GM20431 (cell line): Measurements from ENCODE around the gene POU2F1.

Experiments
- in situ Hi-C: fragments of 300-500 bp; cut with MseI, MboI; formaldehyde crosslinking; loops from one replicate; pipeline ENCODE4 v1.15.0; 2020; ENCODE audit warnings: low sequenced_read_pairs; ENCODE audit not compliant: unreplicated experiment

POU2F1 gene

DNA sequence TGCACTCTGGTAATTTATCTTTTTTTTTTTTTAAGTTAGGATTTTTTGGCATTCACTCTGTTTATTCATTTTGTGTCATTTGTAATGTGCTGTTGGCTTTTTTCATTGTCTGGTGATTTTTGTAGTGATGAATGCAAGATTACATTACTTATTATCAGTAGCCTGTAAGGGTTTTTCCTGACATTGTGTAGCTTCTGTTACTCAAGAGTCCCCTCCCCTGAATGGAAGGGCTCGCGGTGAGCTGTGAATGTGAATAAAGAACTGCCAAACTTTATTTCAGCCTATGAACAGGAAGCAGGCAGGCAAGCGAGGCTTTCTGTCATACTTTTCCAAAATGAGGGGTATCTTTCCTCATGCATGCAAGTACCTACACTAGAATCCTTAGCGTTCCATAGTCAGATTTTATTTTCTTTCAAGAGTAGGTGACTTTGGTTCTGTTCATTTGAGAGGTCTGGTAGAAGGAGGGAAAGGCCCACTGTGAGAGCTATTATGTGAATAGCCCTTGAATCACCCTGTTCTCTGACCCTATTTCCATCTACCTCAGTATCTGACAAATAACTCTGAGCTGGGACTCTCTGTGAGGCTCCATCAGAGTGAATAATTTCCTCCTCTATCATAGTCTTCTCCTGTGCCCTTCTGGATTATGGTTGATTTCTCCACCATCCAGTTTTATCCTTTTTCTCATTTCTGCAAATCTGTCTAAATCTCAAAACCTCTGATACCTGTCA lies 183.6 kb downstream of the POU2F1 start:
- in situ Hi-C loops, result no loop called here

- in situ Hi-C loops, result no loop called here
Observed at GRCh38 chr1:167404908-167405307, 184.2 kb downstream of the POU2F1 start.

GRCh38 chr1:167408355-167408754 lies 187.7 kb downstream of the POU2F1 start:
- in situ Hi-C loops, result no loop called here

GRCh38 chr1:167409183-167409582 lies 188.5 kb downstream of the POU2F1 start:
- in situ Hi-C loops, result no loop called here

- in situ Hi-C loops, result no loop called here
Observed at GRCh38 chr1:167412072-167412471, 191.4 kb downstream of the POU2F1 start.

GRCh38 chr1:167412920-167413319 lies 192.2 kb downstream of the POU2F1 start:
- in situ Hi-C loops, result no loop called here

DNA sequence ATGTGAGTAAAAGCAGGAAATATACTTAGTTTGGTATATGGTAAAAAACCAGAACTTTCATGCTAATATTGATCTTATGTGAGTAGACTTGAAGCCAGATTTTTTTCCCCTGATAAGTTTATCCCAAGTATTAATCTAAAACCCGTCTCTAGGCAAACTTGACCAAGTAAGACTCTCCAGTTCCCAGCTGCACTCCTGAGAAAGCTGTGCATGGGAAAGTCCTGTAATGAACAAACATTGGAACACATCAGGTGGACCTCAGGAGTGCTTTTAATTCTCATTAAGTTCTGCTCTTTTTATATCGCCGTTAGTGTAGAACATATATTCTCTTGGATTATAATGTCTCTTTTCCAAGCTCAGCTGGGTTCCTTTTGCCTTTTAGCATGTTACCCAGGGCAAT lies 192.6 kb downstream of the POU2F1 start:
- in situ Hi-C loops, result no loop called here

GRCh38 chr1:167416506-167416905 lies 195.8 kb downstream of the POU2F1 start:
- in situ Hi-C loops, result no loop called here

DNA sequence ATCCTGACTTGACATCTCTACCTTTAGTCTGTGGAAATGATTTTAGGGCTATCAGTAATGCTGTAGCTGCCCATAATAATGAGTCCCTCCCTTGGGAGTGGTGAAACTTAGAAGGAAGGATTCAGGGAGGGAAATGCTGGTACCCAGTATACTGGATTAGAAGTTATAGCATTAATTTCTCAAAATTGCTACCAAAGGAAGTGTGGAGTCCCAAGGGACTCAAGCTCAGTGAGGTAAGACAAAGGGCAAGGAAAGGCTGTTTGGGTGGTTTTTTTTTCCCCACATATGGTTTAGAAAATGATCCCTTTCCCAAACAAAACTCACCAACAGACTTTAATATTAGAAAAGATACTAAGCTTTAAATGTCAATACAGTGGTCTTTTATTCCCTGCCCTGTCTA lies 197.7 kb downstream of the POU2F1 start:
- in situ Hi-C loops, result no loop called here

GRCh38 chr1:167419245-167419644 lies 198.6 kb downstream of the POU2F1 start:
- in situ Hi-C loops, result no loop called here

DNA sequence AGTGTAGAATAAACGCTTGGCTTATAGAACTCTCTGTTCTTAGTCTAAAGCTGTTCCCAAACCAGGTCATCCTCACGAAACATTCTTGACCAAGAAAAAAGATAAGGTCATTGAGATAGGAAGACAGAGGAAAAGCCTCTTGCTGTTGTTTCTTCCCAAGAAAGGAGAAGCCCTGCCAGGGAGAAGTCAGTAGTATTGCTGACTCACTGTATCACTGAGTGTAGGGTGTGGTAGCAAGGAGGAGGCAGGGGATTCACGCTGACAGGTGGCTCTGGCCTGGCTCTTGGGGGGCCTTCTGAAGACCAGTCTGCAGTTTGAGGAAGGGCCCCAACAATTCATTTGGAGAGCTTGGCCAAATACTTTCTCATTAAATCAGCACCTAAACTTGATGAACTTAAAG lies 199.8 kb downstream of the POU2F1 start:
- in situ Hi-C loops, result no loop called here

DNA sequence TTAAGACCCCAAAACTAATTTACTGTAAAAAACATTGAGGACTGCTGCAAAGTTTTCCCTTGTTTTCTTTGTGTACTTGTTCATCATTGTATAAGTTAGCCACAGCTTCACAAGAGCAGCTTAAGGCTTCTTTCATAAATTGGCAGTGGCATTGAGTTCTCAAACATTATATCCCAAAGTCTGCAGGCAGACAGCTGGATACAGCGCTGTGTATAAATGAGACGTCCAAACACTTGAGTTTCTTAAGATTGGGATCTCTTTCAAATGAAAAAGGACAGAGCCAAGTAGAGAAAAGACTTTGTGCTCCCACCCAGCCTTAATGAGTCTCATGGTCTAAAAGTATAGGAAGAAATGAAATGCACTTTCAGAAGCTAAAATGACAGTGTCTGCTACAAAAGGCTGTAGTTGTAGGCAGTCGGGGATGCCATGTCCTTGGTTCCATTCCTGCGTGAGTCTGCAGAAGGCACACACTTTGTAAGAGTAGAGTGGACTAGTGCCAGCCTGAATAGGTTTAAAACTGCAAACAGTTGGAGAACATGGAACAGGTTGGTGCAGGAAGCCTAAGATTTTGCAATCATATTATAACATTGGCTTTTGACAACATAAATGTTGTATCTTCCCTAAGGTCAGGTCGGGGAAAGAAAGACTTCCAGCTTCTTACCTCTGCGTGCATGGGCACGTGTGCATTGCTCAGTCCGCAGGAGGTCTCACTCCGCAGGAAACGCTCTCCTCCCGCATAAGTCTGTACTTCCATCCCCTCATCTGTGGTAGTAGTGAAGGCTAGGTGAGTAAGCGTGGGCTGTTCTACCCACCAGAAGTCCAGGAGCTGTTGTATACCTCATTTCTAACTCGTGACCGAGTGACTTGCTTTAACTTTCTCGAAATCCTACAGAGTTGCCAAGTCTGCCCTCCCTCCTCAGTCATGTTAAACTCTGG lies 203.3 kb downstream of the POU2F1 start:
- in situ Hi-C loops, result no loop called here

GRCh38 chr1:167425482-167425881 lies 204.8 kb downstream of the POU2F1 start:
- in situ Hi-C loops, result loop anchor here (25.0 kb wide), 1 partner anchor 163 kb away; no protein-coding TSS in a partner anchor

GRCh38 chr1:167426716-167427115 lies 206.0 kb downstream of the POU2F1 start:
- in situ Hi-C loops, result loop anchor here (25.0 kb wide), 1 partner anchor 164 kb away; no protein-coding TSS in a partner anchor

- in situ Hi-C loops, result loop anchor here (25.0 kb wide), 1 partner anchor 166 kb away; no protein-coding TSS in a partner anchor
Observed at GRCh38 chr1:167427848-167428247, 207.2 kb downstream of the POU2F1 start.

GRCh38 chr1:167428395-167428794 lies 207.7 kb downstream of the POU2F1 start:
- in situ Hi-C loops, result loop anchor here (25.0 kb wide), 1 partner anchor 166 kb away; no protein-coding TSS in a partner anchor

GRCh38 chr1:167429612-167430011 lies 208.9 kb downstream of the POU2F1 start:
- in situ Hi-C loops, result loop anchor here (25.0 kb wide), 1 partner anchor 167 kb away; no protein-coding TSS in a partner anchor

GRCh38 chr1:167430134-167430848 lies 209.6 kb downstream of the POU2F1 start:
- in situ Hi-C loops, result loop anchor here (25.0 kb wide), 1 partner anchor 168 kb away; no protein-coding TSS in a partner anchor

GRCh38 chr1:167430849-167431242 lies 210.2 kb downstream of the POU2F1 start:
- in situ Hi-C loops, result loop anchor here (25.0 kb wide), 1 partner anchor 169 kb away; no protein-coding TSS in a partner anchor
